AG04449 (cell line): ENCODE results near the gene PSMB3.

Experiments
- CTCF ChIA-PET: fragments of 350-600 bp; formaldehyde crosslinking; extraction: SDS; loops from one replicate; lab custom pipeline; 2021; ENCODE audit warnings: antibody characterized with exemption; lab: Yijun Ruan, JAX
- POLR2A ChIA-PET: fragments of 400-600, 350-600 bp; formaldehyde crosslinking; extraction: SDS; loops from one replicate; lab custom pipeline; 2020; ENCODE audit warnings: antibody characterized with exemption, inconsistent platforms; lab: Yijun Ruan, JAX
- DNase-seq: peaks from one replicate; pipeline ENCODE4 v3.0.0-alpha.2; 2010; ENCODE audit warnings: low read depth, low spot score
- H3K4me3 ChIP-seq: 2 replicates; pipeline ENCODE4 v1.5.1; 2011; ENCODE audit warnings: low read depth, mild to moderate bottlenecking, control low read depth, low read length
- TF ChIP-seq, protein P1 (sequence below): IDR thresholded peaks from one replicate; pipeline ENCODE4 v1.5.1; 2011; ENCODE audit warnings: mild to moderate bottlenecking, moderate library complexity, low read length, control low read depth, inconsistent platforms; ENCODE audit not compliant: insufficient read depth; ENCODE audit errors: missing control alignments

PSMB3 gene

DNA sequence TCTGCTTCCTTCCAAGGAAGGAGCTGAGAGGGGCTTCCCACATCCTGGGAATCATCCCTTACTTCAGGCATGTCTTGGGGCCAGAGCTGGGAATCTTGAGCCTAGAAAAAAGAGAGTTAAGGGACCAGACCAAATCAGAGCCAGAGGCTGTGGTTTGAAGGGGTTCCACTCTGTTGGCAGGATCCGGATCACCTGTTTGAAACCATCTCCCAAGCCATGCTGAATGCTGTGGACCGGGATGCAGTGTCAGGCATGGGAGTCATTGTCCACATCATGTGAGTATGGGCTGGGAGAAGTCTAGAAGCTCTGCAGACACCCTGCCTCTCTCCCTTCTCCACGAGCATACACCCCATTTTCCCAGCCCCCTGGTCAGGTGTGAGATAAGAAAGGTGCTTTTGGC lies 9.7 kb downstream of the PSMB3 start:
- DNase-seq, result no peak
- TF ChIP-seq, protein P1, sequence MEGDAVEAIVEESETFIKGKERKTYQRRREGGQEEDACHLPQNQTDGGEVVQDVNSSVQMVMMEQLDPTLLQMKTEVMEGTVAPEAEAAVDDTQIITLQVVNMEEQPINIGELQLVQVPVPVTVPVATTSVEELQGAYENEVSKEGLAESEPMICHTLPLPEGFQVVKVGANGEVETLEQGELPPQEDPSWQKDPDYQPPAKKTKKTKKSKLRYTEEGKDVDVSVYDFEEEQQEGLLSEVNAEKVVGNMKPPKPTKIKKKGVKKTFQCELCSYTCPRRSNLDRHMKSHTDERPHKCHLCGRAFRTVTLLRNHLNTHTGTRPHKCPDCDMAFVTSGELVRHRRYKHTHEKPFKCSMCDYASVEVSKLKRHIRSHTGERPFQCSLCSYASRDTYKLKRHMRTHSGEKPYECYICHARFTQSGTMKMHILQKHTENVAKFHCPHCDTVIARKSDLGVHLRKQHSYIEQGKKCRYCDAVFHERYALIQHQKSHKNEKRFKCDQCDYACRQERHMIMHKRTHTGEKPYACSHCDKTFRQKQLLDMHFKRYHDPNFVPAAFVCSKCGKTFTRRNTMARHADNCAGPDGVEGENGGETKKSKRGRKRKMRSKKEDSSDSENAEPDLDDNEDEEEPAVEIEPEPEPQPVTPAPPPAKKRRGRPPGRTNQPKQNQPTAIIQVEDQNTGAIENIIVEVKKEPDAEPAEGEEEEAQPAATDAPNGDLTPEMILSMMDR, result no peak
- ChIA-PET CTCF (interaction anchor here (1.0 to 1.6 kb wide), 6 partner anchors 10 to 86 kb away, joined by 3 to 5 read pairs (median 4); no protein-coding TSS in a partner anchor), POLR2A (no interaction called here)
- H3K4me3 ChIP-seq, result no peak overlapping the region

DNA sequence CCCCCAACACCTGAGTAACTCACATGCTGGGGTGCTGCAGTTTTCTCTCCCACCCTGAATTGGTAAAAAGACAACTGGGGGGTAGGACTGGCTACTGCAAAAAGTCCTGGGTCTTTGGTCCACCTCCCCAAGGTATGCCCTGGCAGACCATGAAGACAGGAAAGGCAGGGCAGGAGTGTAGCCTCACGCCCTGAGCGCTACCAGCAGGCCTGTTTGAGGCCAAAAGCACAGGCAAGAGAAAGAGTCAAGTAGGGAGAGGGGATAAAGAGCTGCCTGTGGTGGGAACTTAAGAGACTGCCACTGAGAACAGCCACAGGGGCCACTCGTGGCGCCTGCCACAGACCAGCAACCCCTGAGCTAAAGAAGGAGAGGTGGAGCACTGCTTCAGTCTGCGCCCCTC lies 13.8 kb downstream of the PSMB3 start:
- ChIA-PET POLR2A (no interaction called here), CTCF (no interaction called here)
- no peak for DNase-seq
- no peak overlapping the region for H3K4me3 ChIP-seq
- TF ChIP-seq, protein P1, result no peak

DNA sequence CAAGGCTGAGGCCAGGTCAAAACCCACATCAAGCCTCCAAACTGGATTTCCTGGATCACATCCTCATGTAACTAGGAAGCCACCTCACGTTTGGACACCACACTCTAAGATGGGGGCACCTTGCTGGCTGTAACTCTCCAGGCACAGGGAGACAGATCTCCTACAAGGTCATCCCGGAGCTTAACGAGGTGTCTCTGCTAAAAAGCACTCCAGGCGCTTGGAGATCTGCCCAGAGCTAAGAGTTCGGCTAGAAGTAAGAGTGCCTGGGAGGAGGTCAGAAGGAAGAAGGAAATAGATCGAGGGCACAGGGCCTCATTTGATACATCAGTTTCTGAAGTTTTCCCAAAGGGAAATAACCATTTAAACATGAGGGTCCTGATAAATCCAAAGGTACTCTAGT lies 15.9 kb downstream of the PSMB3 start:
- ChIA-PET CTCF (no interaction called here), POLR2A (no interaction called here)
- TF ChIP-seq, protein P1, result no peak

DNA sequence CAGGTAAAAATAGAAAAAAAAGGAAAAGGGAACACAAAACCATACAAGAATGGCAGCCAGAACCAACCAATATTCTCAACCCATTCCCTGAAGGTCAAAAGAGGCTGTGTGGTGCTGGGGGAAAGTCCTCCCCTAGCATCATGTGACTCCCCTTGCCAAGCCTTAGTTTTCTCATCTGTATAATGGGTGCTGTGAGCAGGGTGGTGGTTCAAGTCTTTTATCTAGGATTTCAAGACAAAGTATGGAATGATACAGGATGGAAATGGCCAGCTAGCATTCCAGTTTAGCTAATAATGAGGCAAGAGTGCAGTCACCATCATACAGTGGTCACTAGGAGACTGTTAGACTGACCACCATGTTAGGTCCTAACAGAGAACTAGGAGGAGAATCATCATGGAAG lies 20.7 kb downstream of the PSMB3 start:
- ChIA-PET CTCF (no interaction called here), POLR2A (no interaction called here)
- DNase-seq, result no peak
- TF ChIP-seq, protein P1, result no peak
- no peak overlapping the region for H3K4me3 ChIP-seq

More for the DNA sequence above, 15.9 kb downstream of the PSMB3 start:
- no peak overlapping the region for H3K4me3 ChIP-seq
- DNase-seq, result no peak

DNA sequence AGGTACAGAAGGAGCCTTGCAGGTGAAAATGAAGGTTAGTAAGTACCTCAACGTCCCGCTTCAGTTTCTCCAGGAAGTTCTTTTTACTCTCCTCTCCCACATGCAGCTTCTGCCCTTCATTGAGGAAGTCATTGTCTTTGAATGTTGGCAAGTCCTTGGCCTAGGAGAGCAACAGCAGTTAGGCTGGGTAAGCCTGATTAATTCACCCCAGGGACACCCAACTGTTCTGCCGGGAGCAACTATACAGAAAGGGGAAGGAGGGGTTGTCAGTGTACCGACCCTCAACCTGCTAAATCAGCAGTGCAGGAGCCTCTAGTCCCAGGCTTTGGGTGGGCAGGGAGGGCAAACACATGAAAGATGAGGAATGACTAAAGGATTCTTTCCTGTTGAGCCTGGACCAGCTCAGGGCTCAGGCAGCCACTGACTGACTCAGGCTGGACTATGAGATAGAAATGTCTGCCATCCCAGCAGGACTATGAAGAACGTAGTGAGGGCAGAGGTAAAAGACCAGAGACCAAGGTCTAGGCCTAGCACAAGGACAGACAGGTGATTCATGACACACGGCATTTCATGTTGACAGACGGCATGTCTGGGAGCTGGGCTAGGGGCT lies 25.2 kb downstream of the PSMB3 start:
- DNase-seq, result no peak
- CTCF ChIA-PET, result interaction anchor here (0.8 to 1.8 kb wide), 3 partner anchors 9 to 387 kb away, joined by 4 read pairs; no protein-coding TSS in a partner anchor

More for the DNA sequence above, 25.2 kb downstream of the PSMB3 start:
- no peak overlapping the region for H3K4me3 ChIP-seq
- POLR2A ChIA-PET, result interaction anchor here (0.6 kb wide), 1 partner anchor 10 kb away, joined by 3 read pairs; no protein-coding TSS in a partner anchor
- TF ChIP-seq, protein P1, result no peak
